Measurements from ENCODE around the gene KDF1. TPM values are rescaled to one million over a fixed set of nuclear protein-coding genes. Genes with fewer than 3 reads are reported as not detected.

Gene KDF1
- total RNA-seq, 2 experiments from 2014 or later, result 0.18 to 0.27 TPM

DNA sequence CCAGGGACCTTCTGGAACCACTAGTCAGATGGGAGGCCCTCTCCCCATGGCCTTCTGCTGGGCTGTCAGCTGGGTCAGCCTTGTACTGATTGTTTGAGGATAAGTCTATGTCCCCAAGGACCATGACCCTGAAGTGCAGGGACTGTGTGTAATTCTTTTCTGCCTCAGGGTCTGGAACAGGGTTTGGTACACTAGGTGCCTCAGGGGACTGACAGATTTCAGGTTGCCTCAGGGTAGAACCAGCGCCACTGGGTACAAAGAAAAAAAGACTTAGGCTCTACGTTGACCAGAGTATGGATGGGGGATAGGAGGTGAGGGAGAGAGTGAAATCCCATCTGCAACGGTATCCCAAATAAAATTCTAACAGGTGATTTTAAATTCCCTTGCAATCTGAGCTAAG is 3.0 kb downstream of the KDF1 start:
- intact Hi-C loops (cut with micrococcal nuclease), result no loop called here

DNA sequence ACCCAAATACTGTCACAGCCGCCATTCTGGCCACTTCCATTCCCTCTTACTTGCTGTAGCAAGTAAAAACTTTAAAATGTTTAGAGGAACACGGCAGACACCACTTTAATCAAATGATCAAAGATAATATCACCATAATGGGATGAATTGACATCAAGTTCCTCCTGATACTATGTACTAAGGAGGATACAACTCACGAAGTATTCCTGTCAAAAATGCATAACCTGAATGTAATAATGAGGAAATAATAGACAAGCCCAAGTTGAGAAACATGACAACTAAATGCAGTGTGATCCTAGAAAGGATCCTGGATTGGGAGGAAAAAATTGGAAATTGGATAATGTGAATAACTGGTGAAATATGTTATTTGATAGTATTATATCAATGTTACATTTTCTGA is 3.9 kb downstream of the KDF1 start:
- ChIA-PET CTCF (interaction anchor here (0.7 kb wide), 1 partner anchor 99 kb away, joined by 3 read pairs; no protein-coding TSS in a partner anchor), POLR2A (no interaction called here)
- no peaks in the 10 kb centered on the region for H3K9me3 Mint-ChIP-seq
- ATAC-seq (no peak), DNase-seq (no peak)
- H3K36me3 Mint-ChIP-seq (ENCODE audit: low read depth), result no peaks in the 10 kb centered on the region
- H3K27me3 Mint-ChIP-seq, result peaks cover 13% of the 10 kb centered on the region
- H3K27ac Mint-ChIP-seq, result no peak overlapping the region
- intact Hi-C loops (cut with micrococcal nuclease), result no loop called here
- TF ChIP-seq, protein P1, sequence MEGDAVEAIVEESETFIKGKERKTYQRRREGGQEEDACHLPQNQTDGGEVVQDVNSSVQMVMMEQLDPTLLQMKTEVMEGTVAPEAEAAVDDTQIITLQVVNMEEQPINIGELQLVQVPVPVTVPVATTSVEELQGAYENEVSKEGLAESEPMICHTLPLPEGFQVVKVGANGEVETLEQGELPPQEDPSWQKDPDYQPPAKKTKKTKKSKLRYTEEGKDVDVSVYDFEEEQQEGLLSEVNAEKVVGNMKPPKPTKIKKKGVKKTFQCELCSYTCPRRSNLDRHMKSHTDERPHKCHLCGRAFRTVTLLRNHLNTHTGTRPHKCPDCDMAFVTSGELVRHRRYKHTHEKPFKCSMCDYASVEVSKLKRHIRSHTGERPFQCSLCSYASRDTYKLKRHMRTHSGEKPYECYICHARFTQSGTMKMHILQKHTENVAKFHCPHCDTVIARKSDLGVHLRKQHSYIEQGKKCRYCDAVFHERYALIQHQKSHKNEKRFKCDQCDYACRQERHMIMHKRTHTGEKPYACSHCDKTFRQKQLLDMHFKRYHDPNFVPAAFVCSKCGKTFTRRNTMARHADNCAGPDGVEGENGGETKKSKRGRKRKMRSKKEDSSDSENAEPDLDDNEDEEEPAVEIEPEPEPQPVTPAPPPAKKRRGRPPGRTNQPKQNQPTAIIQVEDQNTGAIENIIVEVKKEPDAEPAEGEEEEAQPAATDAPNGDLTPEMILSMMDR (IDR thresholded peaks at IDR 0.05), result no peak
- H3K4me1 Mint-ChIP-seq (ENCODE audit: low read depth), result peaks cover 3% of the 10 kb centered on the region
- H3K4me3 Mint-ChIP-seq, result no peak overlapping the region

More for the DNA sequence above, 3.0 kb downstream of the KDF1 start:
- no peak overlapping the region for H3K27ac Mint-ChIP-seq
- H3K9me3 Mint-ChIP-seq, result no peaks in the 10 kb centered on the region
- ChIA-PET CTCF (no interaction called here), POLR2A (no interaction called here)
- H3K36me3 Mint-ChIP-seq (ENCODE audit: low read depth), result no peaks in the 10 kb centered on the region
- TF ChIP-seq, protein P1 (IDR thresholded peaks at IDR 0.05), result no peak
- DNase-seq (no peak), ATAC-seq (no peak)
- no peak overlapping the region for H3K4me3 Mint-ChIP-seq
- peaks cover 3% of the 10 kb centered on the region for H3K4me1 Mint-ChIP-seq (ENCODE audit: low read depth)
- H3K27me3 Mint-ChIP-seq, result peaks cover 18% of the 10 kb centered on the region

DNA sequence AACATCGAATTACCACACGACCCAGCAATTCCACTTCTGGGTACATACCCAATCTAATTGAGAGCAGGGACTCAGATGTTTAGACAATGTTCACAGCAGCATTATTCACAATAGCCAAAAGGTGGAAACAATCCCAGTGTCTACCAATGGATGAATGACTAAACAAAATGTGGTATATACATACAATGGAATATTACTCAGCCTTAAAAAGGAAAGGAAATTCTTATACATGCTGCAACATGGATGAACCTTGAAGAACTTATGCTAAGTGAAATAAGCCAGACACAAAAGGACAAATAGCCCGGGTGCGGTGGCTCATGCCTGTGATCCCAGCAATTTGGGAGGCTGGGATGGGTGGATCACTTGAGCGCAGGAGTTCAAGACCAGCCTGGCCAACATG is 6.9 kb downstream of the KDF1 start:
- ChIA-PET CTCF (no interaction called here), POLR2A (no interaction called here)
- DNase-seq, result no peak
- H3K9me3 Mint-ChIP-seq, result no peaks in the 10 kb centered on the region
- no peaks in the 10 kb centered on the region for H3K4me1 Mint-ChIP-seq (ENCODE audit: low read depth)
- peaks cover 3% of the 10 kb centered on the region for H3K27me3 Mint-ChIP-seq
- no peak overlapping the region for H3K4me3 Mint-ChIP-seq
- ATAC-seq, result no peak
- intact Hi-C loops (cut with micrococcal nuclease), result no loop called here
- H3K36me3 Mint-ChIP-seq (ENCODE audit: low read depth), result no peaks in the 10 kb centered on the region
- no peak overlapping the region for H3K27ac Mint-ChIP-seq
- TF ChIP-seq, protein P1 (IDR thresholded peaks at IDR 0.05), result no peak

DNA sequence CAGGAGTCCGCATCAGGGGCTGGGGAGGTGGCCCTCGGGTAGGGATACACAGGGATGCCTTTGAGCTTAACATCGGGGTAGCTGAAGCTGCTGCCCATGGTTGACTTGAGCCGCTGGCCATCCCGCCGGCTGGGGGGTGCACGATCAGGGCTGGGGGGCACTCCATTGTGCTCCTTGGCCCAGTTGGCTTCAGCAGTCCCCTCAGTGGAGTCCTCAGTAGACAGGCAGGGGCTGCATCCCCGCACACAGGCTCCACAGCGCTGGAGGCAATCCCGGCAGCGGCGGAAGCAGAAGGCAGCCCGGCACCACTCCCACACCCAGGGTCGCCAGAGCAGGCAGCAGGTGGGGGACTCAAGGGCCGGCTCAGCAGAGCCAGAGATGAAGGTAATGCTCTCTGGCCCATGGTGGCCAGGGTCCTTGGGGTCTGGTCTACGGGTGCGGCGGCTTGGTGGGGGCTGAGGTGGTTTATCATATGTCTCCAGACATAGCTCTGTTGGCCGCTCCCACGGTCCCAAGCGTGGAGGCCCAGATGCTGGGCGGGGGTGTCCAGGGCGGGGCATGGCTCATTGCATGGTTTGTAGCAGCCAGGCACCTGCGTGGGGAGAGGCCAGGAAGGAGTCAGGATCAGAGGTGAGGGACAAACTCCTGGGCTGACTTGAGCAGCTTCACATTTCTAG is 8.3 kb downstream of the KDF1 start:
- H3K36me3 Mint-ChIP-seq (ENCODE audit: low read depth), result peaks cover 2% of the 10 kb centered on the region
- ChIA-PET CTCF (no interaction called here), POLR2A (interaction anchor here (0.7 kb wide), 1 partner anchor 28 kb away, joined by 3 read pairs; no protein-coding TSS in a partner anchor)
- no peak overlapping the region for H3K27ac Mint-ChIP-seq
- H3K4me1 Mint-ChIP-seq (ENCODE audit: low read depth), result no peaks in the 10 kb centered on the region
- ATAC-seq (no peak), DNase-seq (no peak)
- intact Hi-C loops (cut with micrococcal nuclease), result no loop called here
- H3K4me3 Mint-ChIP-seq, result no peak overlapping the region
- H3K27me3 Mint-ChIP-seq, result no peaks in the 10 kb centered on the region
- H3K9me3 Mint-ChIP-seq, result no peaks in the 10 kb centered on the region
- TF ChIP-seq, protein P1 (IDR thresholded peaks at IDR 0.05), result no peak

DNA sequence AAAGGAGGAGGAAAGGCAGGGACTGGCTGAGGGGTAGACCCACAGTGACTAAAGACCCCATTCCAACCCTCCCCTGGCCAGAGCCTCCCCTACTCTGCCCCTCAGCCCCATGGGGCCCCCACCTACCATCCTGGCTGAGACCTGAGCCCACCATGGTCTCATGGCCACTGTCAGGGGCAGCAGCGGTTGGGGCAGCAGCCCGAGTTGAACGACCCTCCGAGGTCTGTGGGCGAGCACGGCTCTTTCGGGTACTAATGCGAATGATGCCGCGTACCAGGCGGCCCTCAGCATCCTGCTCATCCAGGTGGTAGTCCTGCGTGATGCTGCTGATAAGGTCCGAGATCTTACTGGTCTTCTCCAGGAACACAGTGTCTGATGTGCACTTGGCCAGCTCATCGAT is 9.1 kb downstream of the KDF1 start:
- ATAC-seq, result no peak
- intact Hi-C loops (cut with micrococcal nuclease), result no loop called here
- ChIA-PET CTCF (interaction anchor here (1.3 kb wide), 1 partner anchor 9 kb away, joined by 3 read pairs; the partner anchor contains the start of gene KDF1), POLR2A (interaction anchor here (1.2 kb wide), 1 partner anchor 9 kb away, joined by 3 read pairs; the partner anchor contains the start of gene KDF1)
- Mint-ChIP-seq H3K9me3 (no peaks in the 10 kb centered on the region), H3K27ac (no peak overlapping the region), H3K27me3 (no peaks in the 10 kb centered on the region), H3K4me1 (ENCODE audit: low read depth) (no peaks in the 10 kb centered on the region), H3K36me3 (ENCODE audit: low read depth) (peaks cover 8% of the 10 kb centered on the region), H3K4me3 (no peak overlapping the region)
- no peak for DNase-seq
- TF ChIP-seq, protein P1 (IDR thresholded peaks at IDR 0.05), result no peak
